Right ventricle myocardium superior (tissue), 1 donor: ENCODE data around the gene CAMTA1. TPM values are rescaled to one million over a fixed set of nuclear protein-coding genes. Genes with fewer than 3 reads are reported as not detected.

ENCODE experiments used
- ATAC-seq: fragments of 200-7000 bp; cut with Tn5 transposase; one replicate; pipeline ENCODE4 v1.9.1; 2020; ENCODE audit warnings: mild to moderate bottlenecking; ENCODE audit not compliant: poor library complexity
- DNase-seq: peaks from one replicate; pipeline ENCODE4 v3.0.0-alpha.2; 2020
- intact Hi-C: fragments of 100-400 bp; cut with DNase I; formaldehyde crosslinking; loops from one replicate; pipeline ENCODE4 v1.11.2; 2022
- total RNA-seq: library from RNA; stranded (reverse); fragmentation: NEBNext Ultra II Directional; extraction: Animal tissue kit (Norgen Biotek cat#: 25700); gene quantifications from one replicate; pipeline ENCODE4 v1.2.1, GENCODE V29; 2021
- donor health status: DM: no; HTN: yes; CAD: no; lungs with severe emphysema.

CAMTA1 gene
- total RNA-seq, 1 donor from 2014 or later = 153 TPM

GRCh38 chr1:6867321-6867720 lies 82.1 kb downstream of the CAMTA1 start:
- DNase-seq = no peak
- ATAC-seq = no peak
- intact Hi-C loops = no loop called here

DNA sequence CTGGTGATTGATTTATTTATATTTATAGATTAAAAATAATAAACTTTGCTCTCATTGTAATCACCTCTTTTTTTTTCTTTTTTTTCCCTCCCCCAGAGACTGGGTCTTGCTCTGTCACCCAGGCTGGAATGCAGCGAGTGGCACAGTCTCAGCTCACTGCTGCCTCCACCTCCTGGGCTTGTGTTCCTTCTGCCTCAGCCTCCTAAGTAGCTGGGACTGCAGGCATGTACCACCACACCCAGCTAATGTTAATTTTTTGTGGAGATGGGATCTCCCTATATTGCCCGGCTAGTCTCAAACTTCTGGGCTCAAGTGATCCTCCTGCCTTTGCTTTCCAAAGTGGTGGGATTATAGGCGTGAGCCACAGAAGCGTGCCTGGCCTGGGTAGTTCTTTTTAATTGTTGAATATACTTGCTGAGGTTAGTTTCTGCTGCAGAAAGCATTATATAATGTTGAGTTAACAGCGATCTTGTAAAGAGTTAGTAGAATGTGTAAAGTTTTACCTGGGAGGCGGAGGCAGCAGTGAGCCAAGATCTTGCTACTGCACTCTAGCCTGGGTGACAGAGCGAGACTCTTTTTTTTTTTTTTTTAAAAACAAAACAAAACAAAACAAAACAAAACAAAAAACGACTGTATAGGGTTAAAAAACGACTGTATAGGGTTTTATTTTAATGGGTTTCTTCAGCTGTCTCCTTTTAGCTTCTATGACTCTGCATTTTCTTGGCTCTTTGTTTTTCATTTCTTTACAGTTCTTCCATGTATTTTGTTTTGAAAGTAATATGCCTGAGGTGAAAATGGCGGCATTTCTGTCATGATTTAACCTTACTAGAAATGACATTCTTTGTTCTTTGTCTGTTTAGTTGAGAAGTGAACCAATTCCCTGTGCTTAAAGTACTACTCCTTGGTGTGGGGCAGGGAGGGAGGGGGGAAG lies 82.7 kb downstream of the CAMTA1 start:
- intact Hi-C loops = no loop called here
- ATAC-seq = no peak
- DNase-seq = no peak

- intact Hi-C loops = no loop called here
- ATAC-seq (no peak), DNase-seq (no peak)
Measured at GRCh38 chr1:6868660-6869380, 83.6 kb downstream of the CAMTA1 start.

DNA sequence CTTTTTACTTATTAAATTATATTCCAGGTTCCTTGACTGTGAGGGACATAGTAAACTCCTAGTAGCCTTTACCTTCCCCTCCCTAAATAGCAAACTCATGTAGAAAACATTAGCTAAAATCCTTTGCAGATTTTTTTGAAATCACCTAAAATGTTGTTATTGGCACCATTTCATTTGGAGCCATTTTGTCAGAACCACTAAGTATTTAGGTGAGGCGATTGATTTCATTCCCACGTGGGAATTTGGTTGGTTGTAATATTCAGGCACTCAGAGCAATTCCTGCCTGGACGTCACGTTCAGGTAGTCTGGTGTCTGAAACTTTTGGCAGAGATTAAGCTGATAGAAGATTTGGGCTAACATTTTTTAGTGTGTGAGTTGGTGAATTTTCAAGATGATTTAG lies 84.3 kb downstream of the CAMTA1 start:
- intact Hi-C loops = no loop called here
- no peak for ATAC-seq
- DNase-seq = no peak

GRCh38 chr1:6870086-6870485 lies 84.8 kb downstream of the CAMTA1 start:
- ATAC-seq (no peak), DNase-seq (no peak)
- intact Hi-C loops = loop anchor here (10.0 kb wide), 1 partner anchor 75 kb away; no protein-coding TSS in a partner anchor

DNA sequence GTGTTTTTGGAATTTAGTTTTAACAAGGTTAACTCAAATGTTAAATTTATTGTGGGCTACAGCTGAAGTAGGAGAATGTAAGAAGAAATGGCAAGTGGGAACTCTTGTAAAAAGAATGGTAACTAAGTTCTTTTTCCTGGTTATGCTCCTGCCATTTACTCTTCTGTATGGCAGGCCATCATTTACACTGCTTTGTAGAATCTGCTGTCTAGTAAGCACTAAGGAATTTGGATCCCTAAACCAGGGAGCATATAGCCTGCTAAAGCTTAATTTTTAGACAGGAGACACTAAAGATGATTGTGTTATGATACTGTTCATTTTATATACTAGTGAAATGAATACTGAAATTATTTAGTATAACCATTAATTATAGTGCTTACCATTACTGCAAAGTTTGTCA lies 85.3 kb downstream of the CAMTA1 start:
- no peak for DNase-seq
- ATAC-seq = no peak
- intact Hi-C loops = loop anchor here (10.0 kb wide), 1 partner anchor 76 kb away; no protein-coding TSS in a partner anchor

DNA sequence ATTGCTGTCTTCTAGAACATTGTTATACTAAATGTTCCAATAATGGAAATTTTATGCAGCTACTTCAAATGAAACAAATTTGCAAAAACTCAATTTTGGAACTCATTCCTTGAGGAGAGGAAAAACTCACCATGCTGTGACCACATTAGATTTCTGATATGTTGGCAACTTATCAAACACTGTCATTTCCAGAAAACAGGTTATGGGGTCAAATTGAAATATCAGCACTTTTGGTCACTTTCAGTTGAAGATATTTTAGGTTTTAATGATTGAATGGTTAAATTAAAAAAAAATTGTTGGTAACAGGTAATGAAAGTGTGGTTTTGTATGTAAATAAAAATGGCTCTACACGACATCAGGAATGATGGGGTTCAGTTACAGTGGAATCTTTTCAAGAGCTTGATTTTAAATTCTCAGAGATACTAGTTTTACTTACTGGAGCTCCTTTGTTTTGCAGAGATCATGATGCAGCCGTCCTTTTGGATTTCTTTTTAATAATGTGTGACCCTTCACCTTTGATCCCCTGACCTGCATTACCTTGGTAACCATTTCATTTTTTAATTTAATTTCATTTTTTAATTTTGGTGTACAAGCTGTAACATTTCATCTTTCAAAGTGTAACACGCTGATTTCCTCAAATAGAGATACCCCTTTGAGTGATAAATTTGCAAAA lies 86.2 kb downstream of the CAMTA1 start:
- DNase-seq = no peak
- no peak for ATAC-seq
- intact Hi-C loops = loop anchor here (10.0 kb wide), 1 partner anchor 77 kb away; no protein-coding TSS in a partner anchor

GRCh38 chr1:6872573-6873261 lies 87.5 kb downstream of the CAMTA1 start:
- no peak for DNase-seq
- intact Hi-C loops = loop anchor here (10.0 kb wide), 1 partner anchor 78 kb away; no protein-coding TSS in a partner anchor
- no peak for ATAC-seq

GRCh38 chr1:6873298-6874015 lies 88.2 kb downstream of the CAMTA1 start:
- intact Hi-C loops = loop anchor here (10.0 kb wide), 1 partner anchor 79 kb away; no protein-coding TSS in a partner anchor
- DNase-seq (no peak), ATAC-seq (no peak)

DNA sequence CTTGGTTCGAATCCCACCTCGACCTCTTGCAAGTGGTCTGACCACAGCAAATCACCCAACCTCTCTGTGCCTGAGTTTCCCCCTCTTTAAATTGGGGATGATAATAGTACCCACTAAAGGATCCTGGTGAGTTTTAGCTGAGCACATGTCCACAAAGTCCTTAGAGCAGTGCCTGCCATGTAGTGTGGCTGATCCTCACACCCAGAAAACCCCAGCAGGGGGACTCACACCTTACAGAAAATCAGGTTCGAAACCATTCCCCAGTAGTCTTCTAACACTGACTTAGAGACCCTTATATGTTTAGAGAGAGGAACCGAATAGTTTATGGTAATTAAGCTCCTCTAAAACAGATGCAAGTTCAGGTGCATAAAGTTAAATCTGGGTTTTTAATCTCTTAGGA lies 89.0 kb downstream of the CAMTA1 start:
- no peak for DNase-seq
- ATAC-seq = no peak
- intact Hi-C loops = loop anchor here (10.0 kb wide), 1 partner anchor 79 kb away; no protein-coding TSS in a partner anchor

- intact Hi-C loops = no loop called here
- DNase-seq (no peak), ATAC-seq (no peak)
Measured at GRCh38 chr1:6880951-6881690, 95.9 kb downstream of the CAMTA1 start.

DNA sequence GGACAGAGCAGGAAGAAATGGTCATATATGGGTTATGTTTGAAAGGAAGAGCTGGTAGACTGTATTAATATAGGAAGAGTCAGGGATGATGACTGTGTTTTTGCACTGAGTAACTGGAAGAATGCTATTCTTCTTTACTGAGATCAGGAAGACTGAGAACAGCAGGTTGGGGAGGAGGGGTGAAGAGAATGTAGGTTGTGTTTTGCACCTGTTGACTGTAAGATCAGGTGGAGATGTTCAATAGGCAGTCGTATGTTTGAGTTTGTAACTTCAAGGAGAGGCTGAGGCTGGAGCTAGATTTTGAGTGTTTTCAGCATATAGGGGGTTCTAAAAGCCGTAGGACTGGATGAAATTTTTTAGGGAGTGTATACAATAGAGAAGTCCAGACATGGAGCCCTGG lies 97.2 kb downstream of the CAMTA1 start:
- intact Hi-C loops = no loop called here
- ATAC-seq (no peak), DNase-seq (no peak)

DNA sequence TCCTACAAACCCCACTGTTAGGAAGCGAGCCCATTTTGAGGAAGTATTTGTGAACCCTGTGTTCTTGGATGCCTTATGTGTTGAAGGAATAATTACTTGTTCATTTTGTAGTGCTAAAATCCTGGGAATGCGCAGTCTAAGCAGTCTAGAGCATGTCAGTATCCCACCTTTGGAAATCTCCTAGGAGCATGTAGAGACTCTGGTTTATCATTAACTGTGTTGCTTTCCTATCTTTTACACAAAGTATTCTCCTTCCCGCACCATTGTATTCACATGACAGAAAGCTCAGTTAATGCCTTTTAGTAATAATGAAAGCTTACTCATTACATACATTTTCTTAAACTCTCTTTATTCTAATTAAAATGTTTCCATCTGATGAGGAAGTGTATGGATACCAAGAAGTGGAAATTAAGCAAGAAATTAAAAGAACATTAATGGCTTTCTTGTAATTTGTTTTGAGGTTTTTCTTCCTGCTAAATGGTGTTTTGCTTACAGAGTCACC lies 99.4 kb downstream of the CAMTA1 start:
- ATAC-seq (no peak), DNase-seq (no peak)
- intact Hi-C loops = no loop called here

DNA sequence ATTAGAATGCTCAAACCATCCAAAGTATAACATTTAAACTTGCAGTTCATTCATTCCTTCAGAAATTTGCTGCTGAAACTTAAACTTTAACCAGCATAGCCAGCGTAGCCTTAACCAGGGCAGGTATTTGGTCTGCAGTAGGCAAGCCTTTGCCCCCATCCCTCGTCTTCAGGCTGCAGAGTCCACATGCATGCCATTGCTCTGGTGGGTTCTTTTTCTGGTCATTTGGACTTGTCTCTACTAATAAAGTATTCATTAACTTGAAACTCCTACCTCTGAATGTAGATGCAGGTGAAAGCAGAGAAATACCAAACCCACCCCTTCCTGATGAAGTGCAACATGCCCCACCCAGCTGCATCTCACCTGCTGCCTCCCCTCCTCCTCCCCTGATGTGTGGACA lies 100.2 kb downstream of the CAMTA1 start:
- ATAC-seq = no peak
- intact Hi-C loops = no loop called here
- DNase-seq = no peak

GRCh38 chr1:6886523-6886922 lies 101.3 kb downstream of the CAMTA1 start:
- DNase-seq (no peak), ATAC-seq (no peak)
- intact Hi-C loops = no loop called here

DNA sequence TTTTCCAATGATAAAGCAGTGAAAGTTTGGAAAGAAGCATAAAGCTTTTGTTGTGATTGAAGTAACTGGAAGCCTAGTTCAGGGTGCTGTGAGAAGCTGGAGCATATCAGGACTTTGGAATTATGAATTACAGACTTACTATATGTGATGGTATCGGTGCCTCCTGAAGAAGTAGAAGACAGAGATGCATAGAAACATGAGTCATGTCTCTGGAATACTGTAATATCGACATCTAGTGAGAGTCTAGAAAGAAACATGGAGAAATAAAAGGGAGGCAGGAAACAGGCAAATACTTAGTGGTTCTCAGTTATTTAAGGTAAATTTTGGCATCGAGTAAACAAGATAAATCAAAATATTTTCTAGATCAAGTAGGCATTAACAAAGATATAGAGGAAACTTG lies 103.0 kb downstream of the CAMTA1 start:
- intact Hi-C loops = no loop called here
- DNase-seq = no peak
- no peak for ATAC-seq

- no peak for ATAC-seq
- intact Hi-C loops = no loop called here
- no peak for DNase-seq
Measured at GRCh38 chr1:6888870-6889269, 103.6 kb downstream of the CAMTA1 start.
